H54 (cell line): ENCODE data around the gene WDR41.
"Not testable (repeated sequence)": the region's sequence is repeated elsewhere in the genome, so short reads cannot be mapped to it uniquely, and the experiment has no call there.

Source experiments
- DNase-seq: peaks from one replicate; pipeline ENCODE4 v3.0.0; 2011; ENCODE audit warnings: low spot score, mixed read lengths; ENCODE audit not compliant: insufficient read length
- FAIRE-seq: peaks from 3 replicates; lab custom pipeline; 2011; peaks lifted over from hg19 to GRCh38; lab: Jason Lieb, UNC
- POLR2A ChIP-seq: IDR thresholded peaks from 2 replicates; pipeline ENCODE4 v1.6.1; 2011; ENCODE audit warnings: low read depth, mild to moderate bottlenecking, low read length

The WDR41 gene

DNA sequence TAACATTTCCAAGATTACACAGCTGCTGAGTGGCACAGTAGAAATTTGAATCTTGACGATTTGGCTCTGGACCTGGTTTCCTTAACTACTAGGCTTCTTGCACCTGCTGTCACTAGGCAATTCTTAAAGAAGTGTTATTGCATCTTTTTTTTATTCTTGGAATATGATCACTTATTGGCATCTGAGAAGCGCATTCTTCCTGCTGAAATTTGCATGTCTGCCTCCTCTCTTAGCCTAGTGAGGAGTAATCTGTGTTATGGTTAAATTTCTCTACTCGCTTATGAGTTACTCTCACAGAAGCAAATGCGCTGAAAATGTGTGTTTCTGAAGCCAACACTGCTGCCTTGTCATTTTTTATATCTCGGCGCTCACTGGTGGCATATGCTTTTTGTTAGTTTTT, 89.3 kb downstream of the WDR41 start:
- no peak for TF ChIP-seq POLR2A
- FAIRE-seq (no peak), DNase-seq (no peak)

DNA sequence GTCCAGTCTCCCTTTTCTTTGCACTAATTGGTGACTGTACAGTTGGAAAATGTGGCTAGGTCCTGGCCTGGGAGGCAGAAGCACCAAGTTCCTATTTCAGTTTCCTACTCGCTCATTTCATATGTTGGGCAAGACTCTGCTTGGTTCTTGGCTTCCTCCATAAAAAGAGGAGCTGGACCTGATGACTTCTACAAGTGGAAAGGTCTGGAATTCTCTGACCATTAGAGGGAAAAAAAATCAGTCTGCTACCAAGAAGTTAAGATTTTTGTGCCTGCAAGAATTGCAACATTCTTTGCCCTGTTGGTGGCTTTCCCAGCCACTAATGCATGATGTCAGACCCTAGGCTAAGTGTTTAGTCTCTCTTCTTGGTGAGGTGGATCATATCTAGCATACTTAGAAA, 91.5 kb downstream of the WDR41 start:
- no peak for TF ChIP-seq POLR2A
- no peak for DNase-seq

DNA sequence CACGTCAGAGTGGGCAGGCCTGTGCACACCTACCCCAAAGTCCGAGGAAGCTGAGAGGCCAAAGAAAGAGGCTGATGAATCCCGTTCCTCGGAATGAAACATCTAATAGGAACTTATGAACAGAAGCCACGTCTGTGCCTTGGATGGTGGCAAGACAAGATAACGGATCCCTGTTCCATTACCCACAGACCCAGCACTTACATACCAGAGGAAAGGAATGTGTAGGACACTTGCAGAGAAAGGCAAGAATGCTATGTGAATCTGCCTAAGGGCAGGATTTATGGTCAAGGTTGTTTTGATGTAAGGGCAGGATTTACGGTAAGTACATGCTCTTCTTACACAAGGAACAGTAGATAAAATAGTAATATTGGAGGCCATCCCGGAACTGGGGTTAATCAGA, 93.2 kb downstream of the WDR41 start:
- no peak for DNase-seq
- FAIRE-seq = no peak
- no peak for TF ChIP-seq POLR2A

More for the DNA sequence above, 91.5 kb downstream of the WDR41 start:
- FAIRE-seq = no peak

DNA sequence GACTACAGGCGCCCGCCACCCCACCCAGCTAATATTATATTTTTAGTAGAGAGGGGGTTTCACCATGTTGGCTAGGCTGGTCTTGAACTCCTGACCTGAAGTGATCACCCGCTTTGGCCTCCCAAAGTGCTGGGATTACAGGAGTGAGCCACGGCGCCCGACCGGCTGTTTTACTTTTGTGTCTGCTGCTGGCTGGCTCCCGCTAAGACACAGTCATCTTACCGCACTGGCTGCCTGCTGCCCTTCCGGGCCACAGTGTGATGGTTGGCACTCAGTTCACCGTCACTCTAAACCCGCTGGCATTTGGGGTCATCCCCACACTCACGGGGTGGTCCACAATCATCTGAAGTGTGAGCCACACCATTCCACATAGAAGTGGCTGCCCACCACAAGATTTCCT, 93.7 kb downstream of the WDR41 start:
- no peak for DNase-seq
- no peak for TF ChIP-seq POLR2A
- no peak for FAIRE-seq

DNA sequence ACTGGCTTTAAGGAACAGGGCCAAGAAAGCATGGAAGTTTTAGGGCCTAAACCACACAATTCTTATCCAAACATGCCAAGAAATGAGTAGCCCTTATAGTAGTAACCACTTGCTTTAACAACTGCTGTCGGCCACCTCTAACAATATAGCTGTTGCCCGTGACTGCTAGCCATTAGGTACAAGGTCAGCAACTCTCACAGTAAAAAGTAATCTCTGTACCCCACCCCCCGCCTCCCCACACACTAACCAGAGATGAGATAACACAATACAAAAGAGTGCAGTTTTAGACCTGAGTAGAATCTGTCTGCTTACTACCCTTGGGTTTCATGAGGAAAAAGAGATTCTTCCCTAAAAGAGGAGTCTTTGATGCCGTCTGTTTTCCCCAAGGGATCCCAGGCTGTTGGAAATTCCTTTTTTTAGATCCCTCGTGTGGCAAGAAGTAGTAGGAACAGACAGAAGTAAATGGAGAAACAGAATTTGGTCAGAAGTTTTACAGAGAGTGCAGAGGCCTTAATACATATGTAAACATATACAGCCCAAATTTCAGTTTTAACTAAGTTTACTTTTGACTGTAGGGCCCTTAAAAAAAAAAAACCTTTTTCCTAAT, 94.3 kb downstream of the WDR41 start:
- FAIRE-seq = no peak
- TF ChIP-seq POLR2A = no peak
- no peak for DNase-seq

DNA sequence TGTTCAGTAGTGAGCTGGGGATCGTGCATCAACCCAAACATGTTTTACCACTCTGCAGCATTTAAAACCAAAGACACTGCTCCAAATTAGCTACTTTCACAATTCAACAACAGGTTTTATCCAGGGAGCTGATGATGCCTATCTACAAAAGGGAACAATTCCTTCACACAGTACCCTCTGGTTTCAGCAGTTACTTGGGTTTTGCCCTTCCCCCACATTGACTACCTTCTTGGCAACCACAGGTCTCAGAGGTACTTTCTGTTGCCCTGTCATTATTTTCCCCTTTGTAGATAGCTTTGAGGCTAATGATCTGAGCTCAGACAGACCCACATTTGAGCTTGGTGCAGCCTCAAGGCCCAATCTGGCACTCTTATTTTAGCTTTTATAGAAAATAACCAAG, 96.1 kb downstream of the WDR41 start:
- no peak for DNase-seq
- FAIRE-seq = no peak
- TF ChIP-seq POLR2A = no peak

DNA sequence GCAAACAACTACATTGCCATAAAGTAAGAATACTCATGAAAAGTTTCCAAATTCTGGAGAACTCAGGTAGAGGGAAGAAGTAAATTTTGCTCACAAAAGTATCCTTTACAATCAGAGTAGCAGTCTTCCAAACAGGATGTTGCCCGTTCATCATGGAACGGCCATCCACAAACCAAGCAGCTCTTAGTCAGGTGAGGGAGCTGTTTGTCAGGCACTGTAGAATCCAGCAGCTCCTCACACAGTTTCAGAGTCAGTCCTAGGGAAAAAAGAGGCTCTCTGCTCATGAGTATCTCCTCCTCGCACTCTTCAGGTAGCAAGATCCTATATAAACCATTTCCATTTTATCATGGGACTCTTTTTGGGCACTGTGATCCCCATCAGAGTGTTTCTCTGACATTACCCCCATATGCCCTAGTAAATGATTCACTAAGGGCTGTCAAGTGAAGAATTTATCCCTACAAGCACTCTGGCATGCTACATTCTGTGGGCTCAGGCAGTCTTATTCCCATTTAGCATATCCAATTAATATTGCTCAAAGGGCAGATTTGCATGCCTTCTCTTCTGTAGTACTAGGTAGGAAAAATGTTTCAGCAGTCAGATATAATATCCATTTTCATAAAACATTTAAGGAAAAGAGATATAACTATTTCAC, 97.9 kb downstream of the WDR41 start:
- no peak for FAIRE-seq
- no peak for DNase-seq
- TF ChIP-seq POLR2A = no peak

DNA sequence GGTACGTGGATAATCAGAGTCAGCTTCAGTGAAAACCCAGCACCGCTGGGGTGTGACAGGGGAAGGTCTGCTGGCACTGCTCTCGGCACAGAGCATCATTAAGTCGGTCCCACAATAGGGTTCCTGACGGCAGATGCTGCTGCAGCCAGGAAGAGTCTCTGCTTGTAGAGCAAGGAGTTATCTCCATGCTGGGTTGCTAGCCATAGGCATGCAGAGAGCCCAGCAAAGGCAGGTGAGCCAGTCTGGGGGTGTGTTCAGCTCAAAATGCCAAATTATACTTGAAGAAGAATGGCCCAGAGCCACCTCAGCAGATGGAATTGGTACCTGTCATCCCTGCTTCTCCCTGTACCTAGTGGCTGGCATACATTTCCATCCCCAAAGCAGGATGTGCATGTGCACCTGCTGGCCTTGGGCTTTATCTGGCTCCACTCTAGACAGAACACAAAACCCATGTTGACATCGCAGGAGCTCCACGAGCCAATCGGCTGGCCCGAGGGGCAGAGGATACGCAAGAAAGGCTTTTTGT, 100.8 kb downstream of the WDR41 start:
- no peak for TF ChIP-seq POLR2A
- FAIRE-seq (no peak), DNase-seq (no peak)

DNA sequence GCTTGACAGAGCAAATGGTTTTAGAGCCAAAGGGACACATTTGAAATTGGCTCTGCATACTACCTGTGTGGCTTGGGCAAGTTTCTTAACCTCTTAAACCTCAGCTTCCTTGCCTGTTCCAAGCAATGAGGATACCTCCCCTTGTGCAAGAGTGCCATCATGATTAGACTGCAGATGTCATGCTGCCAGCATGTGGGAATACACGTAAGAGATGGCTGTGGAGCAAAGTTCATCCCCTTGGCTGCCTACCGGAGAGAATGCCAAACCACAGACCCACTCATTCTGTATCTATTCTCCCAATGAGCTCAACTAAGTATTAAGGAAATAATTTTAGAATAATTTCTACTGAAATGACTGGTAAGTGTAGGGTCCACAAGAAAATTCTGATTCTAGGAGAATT, 101.3 kb downstream of the WDR41 start:
- FAIRE-seq = no peak
- DNase-seq = no peak
- no peak for TF ChIP-seq POLR2A

DNA sequence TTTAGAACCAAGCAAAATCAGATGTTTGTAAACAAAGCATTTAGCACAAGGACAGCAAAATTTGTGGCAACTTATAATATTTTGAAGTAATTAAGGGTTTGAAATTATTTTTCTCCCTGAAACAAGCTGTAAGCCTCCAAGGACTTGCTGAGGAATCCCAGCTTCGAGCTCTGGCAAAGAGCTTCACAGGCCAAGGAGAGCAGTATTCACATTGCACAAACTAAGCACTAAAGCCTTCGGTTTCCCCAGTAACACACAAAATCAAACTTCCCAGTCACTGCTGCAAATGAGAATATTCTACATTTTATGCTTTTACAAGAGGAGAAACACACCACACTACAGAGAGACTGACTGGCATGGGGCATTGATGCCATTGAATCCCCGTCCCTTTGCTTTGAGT, 101.9 kb downstream of the WDR41 start:
- DNase-seq (no peak), FAIRE-seq (no peak)
- no peak for TF ChIP-seq POLR2A

DNA sequence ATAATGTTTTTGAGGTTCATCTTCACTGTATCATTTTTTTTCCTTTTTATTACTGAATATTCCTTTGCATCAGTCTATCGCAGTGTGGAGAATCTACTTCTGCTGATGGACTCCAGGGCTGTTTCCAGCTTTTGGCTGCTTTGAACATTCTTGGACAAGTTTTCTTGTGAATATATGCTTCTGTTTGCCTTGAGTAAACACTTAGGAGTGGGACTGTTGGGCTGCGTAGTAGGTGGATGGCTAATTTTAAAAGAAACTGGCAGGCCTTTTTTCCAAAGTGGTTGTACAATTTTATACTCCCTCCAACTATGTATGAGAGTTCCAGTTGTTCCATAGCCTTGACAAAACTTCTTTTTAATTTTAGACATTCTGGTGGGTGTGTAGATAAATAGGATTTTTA, 102.4 kb downstream of the WDR41 start:
- no peak for FAIRE-seq
- TF ChIP-seq POLR2A = no peak

DNA sequence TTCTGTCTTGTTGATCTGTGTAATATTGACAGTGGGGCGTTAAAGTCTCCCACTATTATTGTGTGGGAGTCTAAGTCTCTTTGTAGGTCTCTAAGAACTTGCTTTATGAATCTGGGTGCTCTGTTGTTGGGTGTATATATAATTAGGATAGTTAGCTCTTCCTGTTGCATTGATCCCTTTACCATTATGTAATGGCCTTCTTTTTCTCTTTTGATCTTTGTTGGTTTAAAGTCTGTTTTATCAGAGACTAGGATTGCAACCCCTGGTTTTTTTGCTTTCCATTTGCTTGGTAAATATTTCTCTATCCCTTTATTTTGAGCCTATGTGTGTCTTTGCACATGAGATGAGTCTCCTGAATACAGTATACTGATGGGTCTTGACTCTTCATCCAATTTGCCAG, 105.8 kb downstream of the WDR41 start:
- DNase-seq, FAIRE-seq: not testable (repeated sequence)

More for the DNA sequence above, 102.4 kb downstream of the WDR41 start:
- DNase-seq = no peak

DNA sequence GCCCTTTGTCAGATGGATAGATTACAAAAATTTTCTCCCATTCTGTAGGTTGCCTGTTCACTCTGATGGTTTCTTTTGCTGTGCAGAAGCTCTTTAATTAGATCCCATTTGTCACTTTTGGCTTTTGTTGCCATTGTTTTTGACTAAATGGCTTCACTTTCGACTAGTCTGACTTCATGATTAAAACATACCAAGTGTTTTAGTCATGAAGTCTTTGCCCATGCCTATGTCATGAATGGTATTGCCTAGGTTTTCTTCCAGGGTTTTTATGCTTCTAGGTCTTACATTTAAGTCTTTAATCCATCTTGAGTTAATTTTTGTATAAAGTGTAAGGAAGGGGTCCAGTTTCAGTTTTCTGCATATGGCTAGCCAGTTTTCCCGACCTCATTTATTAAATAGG, 108.8 kb downstream of the WDR41 start:
- not testable (repeated sequence) for DNase-seq, FAIRE-seq
